NCI-H2227 treated with DMSO at 0.1 percent for 48 hours (cell line): ENCODE measurements around the gene LAS1L.
"Not testable (repeated sequence)": the region's sequence is repeated elsewhere in the genome, so short reads cannot be mapped to it uniquely, and the experiment has no call there.

ENCODE experiments used
- DNase-seq: peaks from one replicate; lab custom pipeline; 2025; lab: John Stamatoyannopoulos, UW

The LAS1L gene

DNA sequence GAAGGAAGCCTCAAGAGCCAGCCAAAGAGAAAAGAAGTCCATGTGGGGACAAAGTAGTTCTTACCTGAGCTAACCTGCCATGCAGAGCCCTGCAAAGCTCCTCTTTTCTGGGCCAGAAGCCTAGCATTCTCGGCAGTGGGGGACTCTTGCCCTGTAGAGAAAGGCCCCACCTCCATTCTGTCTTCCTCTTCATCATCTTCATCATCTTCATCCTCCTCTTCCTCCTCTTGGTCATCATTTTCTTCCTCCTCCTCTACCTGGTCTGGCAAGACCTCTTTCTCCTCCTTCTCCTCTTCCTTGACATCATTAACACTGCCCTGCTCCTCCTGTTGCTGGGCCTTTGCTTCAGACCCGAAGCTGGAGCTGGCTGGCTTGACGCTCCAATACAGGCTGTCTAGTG, 16.7 kb downstream of the LAS1L start:
- DNase-seq: no peak

- DNase-seq: no peak
Measured at GRCh38 chrX:65516756-65517155, 17.8 kb downstream of the LAS1L start.

- no peak for DNase-seq
Measured at GRCh38 chrX:65513610-65514009, 21.0 kb downstream of the LAS1L start.

DNA sequence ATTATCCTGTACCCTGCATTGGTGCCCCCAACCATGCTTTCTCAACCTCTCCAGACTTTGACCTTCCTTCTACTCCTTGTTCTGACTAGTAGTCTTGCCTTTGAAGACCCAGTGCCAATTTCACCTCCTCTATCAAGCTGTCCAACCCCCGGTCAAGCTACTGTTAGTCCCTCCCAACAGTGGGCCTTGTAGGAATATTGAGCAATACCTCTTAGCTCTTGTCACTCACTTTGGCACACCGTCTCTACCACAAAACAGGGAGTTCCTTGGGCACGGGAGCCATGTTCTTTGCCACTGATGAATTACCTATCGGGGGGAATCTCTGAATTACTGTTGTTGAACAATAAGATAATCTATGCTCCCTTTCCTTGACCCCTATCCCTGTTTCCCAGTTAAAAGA, 25.2 kb downstream of the LAS1L start:
- no peak for DNase-seq

GRCh38 chrX:65508851-65509250, 25.7 kb downstream of the LAS1L start:
- DNase-seq: no peak

DNA sequence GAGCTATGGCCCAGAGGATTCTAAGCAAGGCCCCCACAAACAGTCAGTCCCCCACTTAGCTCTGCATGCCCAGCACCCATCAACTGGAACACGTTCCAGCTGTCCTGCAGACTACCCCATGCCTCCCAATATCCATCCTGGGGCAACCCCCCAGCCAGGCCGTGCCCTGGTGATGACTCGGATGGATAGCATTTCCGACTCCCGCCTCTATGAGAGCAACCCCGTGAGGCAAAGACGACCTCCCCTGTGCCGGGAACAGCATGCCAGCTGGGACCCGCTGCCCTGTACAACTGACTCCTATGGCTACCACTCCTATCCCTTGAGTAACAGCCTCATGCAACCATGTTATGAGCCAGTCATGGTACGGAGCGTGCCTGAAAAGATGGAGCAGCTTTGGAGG, 32.0 kb downstream of the LAS1L start:
- DNase-seq: no peak

- DNase-seq: no peak
Measured at GRCh38 chrX:65493431-65493830, 41.2 kb downstream of the LAS1L start.

- no peak for DNase-seq
Measured at GRCh38 chrX:65491620-65492019, 43.0 kb downstream of the LAS1L start.

GRCh38 chrX:65488495-65488894, 46.1 kb downstream of the LAS1L start:
- DNase-seq: no peak

- DNase-seq: no peak
Measured at GRCh38 chrX:65480960-65481359, 53.6 kb downstream of the LAS1L start.

GRCh38 chrX:65479102-65479501, 55.5 kb downstream of the LAS1L start:
- DNase-seq: not testable (repeated sequence)

DNA sequence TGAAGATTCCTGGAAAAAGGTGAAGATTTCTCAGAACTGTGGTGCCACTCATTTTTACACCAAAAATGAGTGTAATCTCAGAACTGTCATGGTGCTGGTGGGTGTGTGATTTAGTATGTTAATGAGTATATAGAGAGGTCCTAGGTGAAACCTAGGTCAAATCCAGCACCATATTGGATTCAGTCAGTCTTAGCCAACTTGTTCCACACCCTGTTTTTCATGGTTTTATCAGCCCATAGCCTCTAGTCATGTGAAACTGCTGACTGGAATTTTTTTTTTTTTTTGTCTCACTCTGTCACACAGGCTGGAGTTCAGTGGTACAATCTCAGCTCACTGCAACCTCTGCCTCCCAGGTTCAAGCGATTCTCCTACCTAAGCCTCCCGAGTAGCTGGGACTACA, 58.0 kb downstream of the LAS1L start:
- no peak for DNase-seq

GRCh38 chrX:65463550-65463949, 71.0 kb downstream of the LAS1L start:
- DNase-seq: no peak
